Fibroblast of skin of right quadriceps (primary cell): ENCODE measurements around the gene COX7B2.
A peak's percentile ranks its signal among the peaks of the same experiment; 100 is the strongest.

ENCODE experiments used
- DNase-seq: peaks from one replicate; pipeline ENCODE4 v3.0.0-alpha.2; 2013

COX7B2 gene

GRCh38 chr4:46909078-46909477, at the start of gene COX7B2:
COX7B2 (minus strand) TSS chr4:46909245; CDS start chr4:46735192, 174,053 bp downstream.
- DNase-seq = no peak

GRCh38 chr4:46956451-46956850, 47.4 kb upstream of the COX7B2 start:
- DNase-seq = no peak

- DNase-seq = no peak
Observed at GRCh38 chr4:46955601-46956000, 46.6 kb upstream of the COX7B2 start.

GRCh38 chr4:46954643-46955042, 45.6 kb upstream of the COX7B2 start:
- no peak for DNase-seq

GRCh38 chr4:46953564-46953963, 44.5 kb upstream of the COX7B2 start:
- no peak for DNase-seq

GRCh38 chr4:46952451-46952850, 43.4 kb upstream of the COX7B2 start:
- DNase-seq = no peak

- DNase-seq = no peak
Observed at GRCh38 chr4:46950826-46951225, 41.8 kb upstream of the COX7B2 start.

GRCh38 chr4:46949822-46950221, 40.8 kb upstream of the COX7B2 start:
- DNase-seq = no peak

GRCh38 chr4:46947541-46947940, 38.5 kb upstream of the COX7B2 start:
- DNase-seq = no peak

- DNase-seq = peak; percentile 7
Observed at GRCh38 chr4:46946919-46947536, 38.0 kb upstream of the COX7B2 start.

GRCh38 chr4:46945062-46945461, 36.0 kb upstream of the COX7B2 start:
- DNase-seq = no peak

GRCh38 chr4:46944345-46944744, 35.3 kb upstream of the COX7B2 start:
- no peak for DNase-seq

GRCh38 chr4:46937493-46937892, 28.4 kb upstream of the COX7B2 start:
- peak; percentile 1 for DNase-seq

- no peak for DNase-seq
Observed at GRCh38 chr4:46934726-46935125, 25.7 kb upstream of the COX7B2 start.

GRCh38 chr4:46933686-46934085, 24.6 kb upstream of the COX7B2 start:
- no peak for DNase-seq

GRCh38 chr4:46931981-46932380, 22.9 kb upstream of the COX7B2 start:
- DNase-seq = peak; percentile 35

- DNase-seq = no peak
Observed at GRCh38 chr4:46930891-46931290, 21.8 kb upstream of the COX7B2 start.

- no peak for DNase-seq
Observed at GRCh38 chr4:46927201-46927600, 18.2 kb upstream of the COX7B2 start.

GRCh38 chr4:46924789-46925529, 15.9 kb upstream of the COX7B2 start:
- DNase-seq = no peak

GRCh38 chr4:46922205-46922604, 13.2 kb upstream of the COX7B2 start:
- no peak for DNase-seq

GRCh38 chr4:46908148-46908547, 897 bp downstream of the COX7B2 start:
- DNase-seq = no peak

- no peak for DNase-seq
Observed at GRCh38 chr4:46900082-46900481, 9.0 kb downstream of the COX7B2 start.

- DNase-seq = no peak
Observed at GRCh38 chr4:46894826-46895225, 14.2 kb downstream of the COX7B2 start.

- DNase-seq = no peak
Observed at GRCh38 chr4:46890056-46890455, 19.0 kb downstream of the COX7B2 start.

GRCh38 chr4:46889410-46889809, 19.6 kb downstream of the COX7B2 start:
- no peak for DNase-seq
